Right ventricle myocardium superior (tissue), 1 donor: ENCODE data around the gene NELFB. TPM values are rescaled to one million over a fixed set of nuclear protein-coding genes. Genes with fewer than 3 reads are reported as not detected.

ENCODE experiments used
- ATAC-seq: fragments of 200-7000 bp; cut with Tn5 transposase; one replicate; pipeline ENCODE4 v1.9.1; 2020; ENCODE audit warnings: mild to moderate bottlenecking; ENCODE audit not compliant: poor library complexity
- DNase-seq: peaks from one replicate; pipeline ENCODE4 v3.0.0-alpha.2; 2020
- intact Hi-C: fragments of 100-400 bp; cut with DNase I; formaldehyde crosslinking; loops from one replicate; pipeline ENCODE4 v1.11.2; 2022
- total RNA-seq: library from RNA; stranded (reverse); fragmentation: NEBNext Ultra II Directional; extraction: Animal tissue kit (Norgen Biotek cat#: 25700); gene quantifications from one replicate; pipeline ENCODE4 v1.2.1, GENCODE V29; 2021
- donor health status: DM: no; HTN: yes; CAD: no; lungs with severe emphysema.

The NELFB gene
- total RNA-seq, 1 donor from 2014 or later = 39.9 TPM

GRCh38 chr9:137295238-137295811 lies 40.2 kb downstream of the NELFB start:
- ATAC-seq (peak; percentile 68), DNase-seq (no peak)
- intact Hi-C loops = loop anchor here (5.0 to 10.0 kb wide), 3 partner anchors 112 to 229 kb away; partner anchors contain the start of gene ENTPD8

- no peak for ATAC-seq
- intact Hi-C loops = loop anchor here (5.0 to 10.0 kb wide), 3 partner anchors 111 to 229 kb away; partner anchors contain the start of gene ENTPD8
- DNase-seq = no peak
Measured at GRCh38 chr9:137295849-137296669, 40.9 kb downstream of the NELFB start.

- DNase-seq (peak; percentile 80), ATAC-seq (peak; percentile 27)
Measured at GRCh38 chr9:137296670-137297664, 41.8 kb downstream of the NELFB start.

DNA sequence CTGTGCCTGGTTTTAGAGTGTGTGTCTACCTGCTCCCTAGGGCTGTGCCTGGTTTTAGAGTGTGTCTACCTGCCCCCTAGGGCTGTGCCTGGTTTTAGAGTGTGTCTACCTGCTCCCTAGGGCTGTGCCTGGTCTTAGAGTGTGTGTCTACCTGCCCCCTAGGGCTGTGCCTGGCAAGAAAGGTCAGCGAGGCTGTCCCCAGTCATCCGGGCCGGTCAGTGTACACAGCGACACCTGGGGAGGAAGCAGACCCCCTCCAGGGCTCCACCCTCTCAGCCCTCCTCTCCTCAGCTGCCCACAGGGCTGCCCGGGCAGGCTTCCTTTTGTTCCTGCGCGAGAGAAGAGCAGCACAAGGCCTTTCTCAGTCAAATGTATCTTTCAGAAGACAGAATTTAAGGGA lies 42.8 kb downstream of the NELFB start:
- DNase-seq (no peak), ATAC-seq (no peak)
- intact Hi-C loops = loop anchor here (5.0 to 10.0 kb wide), 3 partner anchors 109 to 227 kb away; partner anchors contain the start of gene ENTPD8

More at GRCh38 chr9:137296670-137297664, 41.8 kb downstream of the NELFB start:
- intact Hi-C loops = loop anchor here (5.0 to 10.0 kb wide), 3 partner anchors 110 to 228 kb away; partner anchors contain the start of gene ENTPD8

- intact Hi-C loops = loop anchor here (5.0 to 10.0 kb wide), 3 partner anchors 109 to 226 kb away; partner anchors contain the start of gene ENTPD8
- DNase-seq (peak; percentile 62), ATAC-seq (no peak)
Measured at GRCh38 chr9:137298401-137299202, 43.5 kb downstream of the NELFB start.

DNA sequence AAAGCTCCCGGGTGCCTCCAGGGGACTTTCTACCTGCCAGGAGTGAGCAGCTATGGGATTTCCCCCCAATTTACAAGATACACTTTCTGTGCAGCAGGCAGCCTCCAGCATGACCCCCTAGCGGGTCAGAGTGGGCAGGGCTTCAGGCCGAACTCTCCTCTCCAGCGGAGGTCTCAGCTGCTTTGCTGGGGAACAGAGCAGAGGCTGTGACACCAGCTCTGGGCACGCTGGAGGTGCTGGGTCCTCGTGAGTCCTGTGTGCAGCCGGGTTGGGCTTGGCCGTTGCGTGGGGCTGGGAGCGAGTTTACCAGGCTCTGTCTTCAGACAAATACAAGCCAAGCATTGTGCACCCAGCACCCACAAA lies 44.1 kb downstream of the NELFB start:
- DNase-seq (peak; percentile 37), ATAC-seq (no peak)
- intact Hi-C loops = loop anchor here (5.0 to 10.0 kb wide), 3 partner anchors 108 to 226 kb away; partner anchors contain the start of gene ENTPD8

DNA sequence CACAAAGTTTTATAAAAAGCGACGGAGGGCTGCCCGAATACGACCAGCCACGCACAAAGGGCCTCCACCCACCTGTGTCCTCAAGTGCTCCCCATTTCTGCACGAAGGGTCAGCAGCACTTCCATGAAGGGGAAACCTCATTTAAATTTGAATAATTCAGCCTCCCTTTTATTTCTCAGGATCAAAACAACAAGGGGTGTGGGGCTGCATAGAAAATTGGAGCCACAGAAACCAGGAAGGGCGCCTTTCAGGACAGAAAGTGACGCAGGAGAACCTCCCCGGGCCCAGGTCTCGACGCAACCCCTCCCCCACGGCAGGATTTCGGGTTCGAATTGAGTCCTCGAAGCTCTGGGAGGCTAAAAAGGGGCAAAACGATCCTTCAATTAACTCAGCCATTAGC lies 44.8 kb downstream of the NELFB start:
- ATAC-seq (no peak), DNase-seq (peak; percentile 39)
- intact Hi-C loops = loop anchor here (5.0 to 10.0 kb wide), 3 partner anchors 107 to 225 kb away; partner anchors contain the start of gene ENTPD8

- peak; percentile 37 for DNase-seq
- intact Hi-C loops = no loop called here
Measured at GRCh38 chr9:137300567-137301080, 45.5 kb downstream of the NELFB start.

DNA sequence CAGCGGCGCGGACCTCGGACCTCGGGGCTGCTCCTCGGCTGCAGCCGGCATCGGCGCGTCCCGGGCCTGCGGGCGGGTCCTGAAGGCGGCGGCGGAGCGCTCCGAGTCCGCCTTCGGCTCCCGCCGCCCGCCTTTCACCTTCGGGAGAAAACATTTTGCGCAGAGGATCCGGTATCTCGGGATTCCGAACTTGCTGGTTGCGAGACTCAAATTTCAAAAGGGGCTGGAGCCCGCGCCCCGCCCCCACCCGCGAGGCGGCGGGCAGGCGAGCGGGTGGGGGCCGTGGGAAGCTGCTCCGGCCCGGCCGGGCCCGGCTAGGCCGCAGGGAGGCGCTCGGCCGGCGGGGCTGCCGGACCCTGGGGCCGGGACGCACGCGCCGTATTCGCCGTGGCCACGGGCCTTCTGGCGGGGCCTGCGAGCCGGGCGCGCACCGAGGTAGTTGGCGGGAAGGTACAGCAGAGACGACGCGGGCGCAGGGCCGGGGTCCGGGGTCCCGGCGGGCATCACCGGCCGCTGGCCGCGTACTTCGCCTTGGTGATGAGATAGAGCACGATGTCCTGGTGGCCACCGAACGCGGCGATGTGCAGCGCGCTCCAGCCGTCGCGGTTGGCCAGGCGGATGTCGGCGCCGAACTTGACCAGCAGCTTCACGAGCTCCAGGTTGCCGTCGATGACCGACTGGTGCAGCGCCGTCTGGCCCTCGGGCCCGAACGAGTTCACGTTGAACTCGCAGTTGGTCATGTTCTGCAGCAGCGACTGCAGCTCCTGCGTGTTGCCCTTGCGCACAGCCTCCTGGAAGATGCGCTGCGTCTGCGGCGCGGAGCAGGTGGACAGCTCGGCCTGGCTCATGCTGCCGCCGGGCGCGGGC lies 46.2 kb downstream of the NELFB start:
- peak; percentile 56 for DNase-seq
- intact Hi-C loops = no loop called here
- no peak for ATAC-seq

More at GRCh38 chr9:137300567-137301080, 45.5 kb downstream of the NELFB start:
- no peak for ATAC-seq

GRCh38 chr9:137302118-137302448 lies 47.0 kb downstream of the NELFB start, which contains the start of gene NRARP:
NRARP (minus strand) TSS chr9:137302271; CDS start chr9:137301928, 343 bp downstream.
- peak; percentile 82 for ATAC-seq
- intact Hi-C loops = no loop called here

DNA sequence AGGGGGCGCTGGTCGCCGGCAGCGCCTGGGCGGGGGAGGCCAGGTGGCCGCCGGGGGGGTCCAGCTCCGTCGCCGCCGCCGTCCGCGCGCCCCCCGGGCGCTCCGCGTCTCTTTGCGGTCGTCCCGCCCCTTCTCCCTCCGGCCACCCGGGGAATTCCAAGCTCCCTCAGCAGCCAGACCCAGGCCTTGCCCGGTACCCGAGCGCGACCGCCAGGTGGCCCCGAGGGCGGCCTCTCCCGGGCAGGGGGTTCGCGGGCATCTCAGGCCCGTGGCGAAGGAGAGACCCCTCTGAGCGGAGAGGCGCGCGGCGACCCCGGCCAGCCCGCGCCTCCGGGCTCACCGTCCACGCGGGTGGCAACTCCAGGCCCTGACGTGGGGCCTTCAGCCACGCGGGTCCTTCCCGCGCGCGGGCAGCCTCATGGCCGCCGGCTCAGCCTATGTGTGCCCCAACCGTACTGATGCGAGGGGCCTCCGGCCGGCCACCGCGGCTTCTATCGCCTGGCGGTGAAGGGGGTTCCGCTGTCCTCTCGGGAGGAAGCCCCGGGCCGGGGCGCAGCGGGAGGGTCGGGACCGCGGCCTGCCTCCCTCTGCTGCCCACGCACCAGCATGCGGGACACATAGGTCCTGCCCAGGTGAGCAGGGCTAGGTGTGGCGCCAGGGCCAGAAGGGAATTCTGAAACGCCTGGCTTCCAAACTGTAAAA lies 47.5 kb downstream of the NELFB start:
- no peak for DNase-seq
- ATAC-seq = peak; percentile 24
- intact Hi-C loops = no loop called here

More at GRCh38 chr9:137302118-137302448, 47.0 kb downstream of the NELFB start, which contains the start of gene NRARP:
- peak; percentile 96 for DNase-seq

DNA sequence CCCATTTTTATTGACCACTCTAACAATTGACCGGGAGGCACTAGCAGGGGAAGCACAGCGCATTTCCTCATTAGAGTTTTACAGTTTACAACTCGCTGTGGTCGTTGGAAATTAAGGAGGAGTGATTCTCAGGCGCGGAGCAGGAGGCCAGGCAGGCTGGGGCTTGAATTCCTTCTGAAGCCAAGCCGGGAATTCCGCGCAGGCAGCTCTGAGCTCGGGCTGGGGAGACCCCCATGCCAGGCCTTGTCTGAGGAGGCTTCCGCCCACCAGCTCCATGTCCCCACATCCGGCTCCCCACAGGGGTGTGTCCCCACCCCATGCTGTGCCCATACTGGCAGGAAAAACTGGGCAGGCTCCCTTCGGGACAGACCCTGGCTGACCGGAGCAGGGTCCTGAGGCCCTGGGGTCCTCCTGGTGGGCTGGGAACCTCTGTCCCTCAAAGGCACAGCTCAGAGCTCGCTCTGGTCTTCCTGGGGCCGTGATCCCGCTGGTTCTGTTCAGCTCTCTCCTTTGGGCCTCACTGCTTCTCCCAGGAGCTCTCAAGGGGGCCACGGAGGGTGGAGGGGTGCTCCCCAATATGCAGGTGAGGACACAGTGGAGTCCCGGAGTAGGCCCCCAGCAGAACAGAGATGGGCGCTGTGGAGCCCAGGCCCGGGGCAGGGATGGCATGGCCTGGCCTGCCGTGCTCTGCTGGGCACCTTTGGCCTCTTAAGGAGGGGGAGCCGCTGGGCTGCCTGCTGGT lies 48.2 kb downstream of the NELFB start:
- ATAC-seq = no peak
- intact Hi-C loops = no loop called here
- peak; percentile 38 for DNase-seq

- no peak for DNase-seq
- intact Hi-C loops = no loop called here
- no peak for ATAC-seq
Measured at GRCh38 chr9:137303893-137304382, 48.8 kb downstream of the NELFB start.

- no peak for ATAC-seq
- intact Hi-C loops = no loop called here
- peak; percentile 34 for DNase-seq
Measured at GRCh38 chr9:137304383-137305059, 49.4 kb downstream of the NELFB start.
